WTC11 (cell line): Measurements from ENCODE around the gene OR51B5. TPM values are rescaled to one million over a fixed set of nuclear protein-coding genes. Genes with fewer than 3 reads are reported as not detected.

Experiments
- ATAC-seq: fragments of 200-7000 bp; cut with Tn5 transposase; 2 replicates; pipeline ENCODE4 v1.10.0; 2021; ENCODE audit warnings: mild to moderate bottlenecking, moderate library complexity
- Bru-seq: library from RNA; stranded (reverse); fragments of 400-500 nt; gene quantifications from one replicate; lab custom pipeline; 2021; lab: Mats Ljungman, UMichigan
- CTCF ChIA-PET: fragments of 300-600 bp; sonication (Branson Sonifier 250); formaldehyde crosslinking; loops from one replicate; lab custom pipeline; 2021; ENCODE audit warnings: antibody characterized with exemption; lab: Charles Lee
- POLR2A ChIA-PET: fragments of 350-600 bp; sonication (Branson Sonifier 250); formaldehyde crosslinking; loops from one replicate; lab custom pipeline; 2021; ENCODE audit warnings: antibody characterized with exemption; lab: Charles Lee
- DNase-seq: peaks from one replicate; pipeline ENCODE4 v3.0.0; 2021; ENCODE audit warnings: low spot score
- H3K27ac Mint-ChIP-seq: 2 replicates; pipeline ENCODE4 v1.8.0; 2021; ENCODE audit warnings: mixed read lengths
- H3K27me3 Mint-ChIP-seq: 2 replicates; pipeline ENCODE4 v1.8.0; 2021; ENCODE audit warnings: low read depth, mild to moderate bottlenecking, moderate library complexity, mixed read lengths
- H3K36me3 Mint-ChIP-seq: 2 replicates; pipeline ENCODE4 v1.8.0; 2021; ENCODE audit warnings: mixed read lengths
- H3K4me1 Mint-ChIP-seq: 2 replicates; pipeline ENCODE4 v1.8.0; 2022; ENCODE audit warnings: mixed read lengths
- H3K4me3 Mint-ChIP-seq: 2 replicates; pipeline ENCODE4 v1.8.0; 2021; ENCODE audit warnings: mild to moderate bottlenecking, moderate library complexity, mixed read lengths
- H3K9me3 Mint-ChIP-seq: 2 replicates; pipeline ENCODE4 v1.8.0; 2021; ENCODE audit warnings: mixed read lengths
- AFF4 ChIP-seq: sonication (generic); formaldehyde crosslinking; IDR thresholded peaks from 2 replicates; pipeline ENCODE4 v1.8.1; 2023; ENCODE audit warnings: mild to moderate bottlenecking, missing genetic modification reagents, borderline replicate concordance
- AR ChIP-seq: fragments of 250-450 bp; sonication (Bioruptor Pico); IDR thresholded peaks from 2 replicates; pipeline ENCODE4 v1.9.0; 2021; ENCODE audit warnings: mild to moderate bottlenecking
- CBFB ChIP-seq: sonication (generic); formaldehyde crosslinking; IDR thresholded peaks from 2 replicates; pipeline ENCODE4 v1.8.1; 2022; ENCODE audit warnings: mild to moderate bottlenecking, low read depth, missing genetic modification reagents
- E2F4 ChIP-seq: sonication (generic); formaldehyde crosslinking; IDR thresholded peaks from 2 replicates; pipeline ENCODE4 v1.8.1; 2022; ENCODE audit warnings: low read depth, mild to moderate bottlenecking, moderate library complexity, missing genetic modification reagents, borderline replicate concordance
- E2F5 ChIP-seq: sonication (generic); formaldehyde crosslinking; IDR thresholded peaks from 2 replicates; pipeline ENCODE4 v1.8.1; 2022; ENCODE audit warnings: mild to moderate bottlenecking, moderate library complexity, missing genetic modification reagents
- FOXJ3 ChIP-seq: sonication (generic); formaldehyde crosslinking; IDR thresholded peaks from 2 replicates; pipeline ENCODE4 v1.9.0; 2021; ENCODE audit warnings: missing genetic modification reagents, mild to moderate bottlenecking, borderline replicate concordance
- FOXK1 ChIP-seq: sonication (generic); formaldehyde crosslinking; IDR thresholded peaks from 2 replicates; pipeline ENCODE4 v1.8.0; 2022; ENCODE audit warnings: mild to moderate bottlenecking, moderate library complexity, missing genetic modification reagents
- GRHL2 ChIP-seq: fragments of 250-450 bp; sonication (Bioruptor Pico); IDR thresholded peaks from 2 replicates; pipeline ENCODE4 v1.8.0; 2022; ENCODE audit warnings: mild to moderate bottlenecking, moderate library complexity; ENCODE audit not compliant: insufficient replicate concordance, severe bottlenecking
- KAT7 ChIP-seq: sonication (generic); formaldehyde crosslinking; IDR thresholded peaks from 2 replicates; pipeline ENCODE4 v1.8.1; 2023; ENCODE audit warnings: missing genetic modification reagents, mild to moderate bottlenecking, borderline replicate concordance
- NFYB ChIP-seq: sonication (generic); formaldehyde crosslinking; conservative IDR thresholded peaks from 2 replicates; pipeline ENCODE4 v1.8.0; 2022; ENCODE audit warnings: low read depth, missing genetic modification reagents
- NR1H2 ChIP-seq: sonication (generic); formaldehyde crosslinking; IDR thresholded peaks from 2 replicates; pipeline ENCODE4 v1.9.0; 2021; ENCODE audit warnings: mild to moderate bottlenecking, moderate library complexity, missing genetic modification reagents
- PRRX2 ChIP-seq: fragments of 250-450 bp; sonication (Bioruptor Pico); IDR thresholded peaks from 2 replicates; pipeline ENCODE4 v1.8.0; 2021; ENCODE audit warnings: mild to moderate bottlenecking
- STAT6 ChIP-seq: sonication (generic); formaldehyde crosslinking; conservative IDR thresholded peaks from 2 replicates; pipeline ENCODE4 v1.8.1; 2023; ENCODE audit warnings: mild to moderate bottlenecking, low read depth, missing genetic modification reagents, moderate library complexity
- ZBTB21 ChIP-seq: sonication (generic); formaldehyde crosslinking; IDR thresholded peaks from 2 replicates; pipeline ENCODE4 v1.8.1; 2023; ENCODE audit warnings: mild to moderate bottlenecking, missing genetic modification reagents, borderline replicate concordance
- ZNF232 ChIP-seq: sonication (generic); formaldehyde crosslinking; IDR thresholded peaks from 2 replicates; pipeline ENCODE4 v1.8.0; 2022; ENCODE audit warnings: mild to moderate bottlenecking, missing genetic modification reagents
- long read RNA-seq, 3 experiments: library from RNA in 1 of 3; library from capped mRNA in 1 of 3; library from polyadenylated mRNA in 1 of 3; unstranded in 2 of 3; stranded (forward) in 1 of 3; transcript quantifications; one replicate each; pipeline ENCODE4 v2.0.0, GENCODE V29; 2021
- total RNA-seq: library from RNA; stranded (reverse); gene quantifications from 3 replicates; pipeline ENCODE4 v1.2.3, GENCODE V29; 2021
- TF ChIP-seq, protein P1 (sequence below): fragments of 250-450 bp; sonication (Bioruptor Pico); IDR thresholded peaks from 2 replicates; pipeline ENCODE4 v1.8.0; 2021; ENCODE audit warnings: mild to moderate bottlenecking
- TF ChIP-seq, protein P2 (sequence below): sonication (generic); formaldehyde crosslinking; IDR thresholded peaks from 2 replicates; pipeline ENCODE4 v1.8.0; 2022; ENCODE audit warnings: mild to moderate bottlenecking, missing genetic modification reagents
- TF ChIP-seq, protein P3 (sequence below): sonication (generic); formaldehyde crosslinking; IDR thresholded peaks from 2 replicates; pipeline ENCODE4 v1.8.0; 2022; ENCODE audit warnings: mild to moderate bottlenecking, missing genetic modification reagents

The OR51B5 gene, protein sequence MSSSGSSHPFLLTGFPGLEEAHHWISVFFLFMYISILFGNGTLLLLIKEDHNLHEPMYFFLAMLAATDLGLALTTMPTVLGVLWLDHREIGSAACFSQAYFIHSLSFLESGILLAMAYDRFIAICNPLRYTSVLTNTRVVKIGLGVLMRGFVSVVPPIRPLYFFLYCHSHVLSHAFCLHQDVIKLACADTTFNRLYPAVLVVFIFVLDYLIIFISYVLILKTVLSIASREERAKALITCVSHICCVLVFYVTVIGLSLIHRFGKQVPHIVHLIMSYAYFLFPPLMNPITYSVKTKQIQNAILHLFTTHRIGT
- total RNA-seq = 0.26 to 0.37 TPM in 2 of 3 replicates, not detected in the other
- Bru-seq, nascent RNA = not detected
- long read RNA-seq, experiment 1 = 0 reads
- long read RNA-seq, experiment 2 = 0 reads
- long read RNA-seq, experiment 3, partial matches to known transcripts = 0 of 1 reads
- long read RNA-seq, experiment 3, other reads (novel, unspliced or antisense) = 1 of 1 reads

- no peak for ATAC-seq
- CTCF ChIA-PET = no interaction called here
- no peak for TF ChIP-seq NFYB (CRISPR knock-in tag)
- TF ChIP-seq, protein P1, sequence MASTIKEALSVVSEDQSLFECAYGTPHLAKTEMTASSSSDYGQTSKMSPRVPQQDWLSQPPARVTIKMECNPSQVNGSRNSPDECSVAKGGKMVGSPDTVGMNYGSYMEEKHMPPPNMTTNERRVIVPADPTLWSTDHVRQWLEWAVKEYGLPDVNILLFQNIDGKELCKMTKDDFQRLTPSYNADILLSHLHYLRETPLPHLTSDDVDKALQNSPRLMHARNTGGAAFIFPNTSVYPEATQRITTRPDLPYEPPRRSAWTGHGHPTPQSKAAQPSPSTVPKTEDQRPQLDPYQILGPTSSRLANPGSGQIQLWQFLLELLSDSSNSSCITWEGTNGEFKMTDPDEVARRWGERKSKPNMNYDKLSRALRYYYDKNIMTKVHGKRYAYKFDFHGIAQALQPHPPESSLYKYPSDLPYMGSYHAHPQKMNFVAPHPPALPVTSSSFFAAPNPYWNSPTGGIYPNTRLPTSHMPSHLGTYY (CRISPR knock-in tag) = no peak
- TF ChIP-seq FOXK1 (CRISPR knock-in tag) = no peak
- TF ChIP-seq ZBTB21 (CRISPR knock-in tag) = no peak
- TF ChIP-seq, protein P2, sequence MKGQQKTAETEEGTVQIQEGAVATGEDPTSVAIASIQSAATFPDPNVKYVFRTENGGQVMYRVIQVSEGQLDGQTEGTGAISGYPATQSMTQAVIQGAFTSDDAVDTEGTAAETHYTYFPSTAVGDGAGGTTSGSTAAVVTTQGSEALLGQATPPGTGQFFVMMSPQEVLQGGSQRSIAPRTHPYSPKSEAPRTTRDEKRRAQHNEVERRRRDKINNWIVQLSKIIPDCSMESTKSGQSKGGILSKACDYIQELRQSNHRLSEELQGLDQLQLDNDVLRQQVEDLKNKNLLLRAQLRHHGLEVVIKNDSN (CRISPR knock-in tag) = no peak
- TF ChIP-seq CBFB (CRISPR knock-in tag) = no peak
- TF ChIP-seq E2F4 (CRISPR knock-in tag) = no peak
- no peak for TF ChIP-seq AFF4 (CRISPR knock-in tag)
- no peak for TF ChIP-seq E2F5 (CRISPR knock-in tag)
- TF ChIP-seq NR1H2 (CRISPR knock-in tag) = no peak
- no peak for TF ChIP-seq ZNF232 (CRISPR knock-in tag)
- TF ChIP-seq FOXJ3 (CRISPR knock-in tag) = no peak
- no peak for TF ChIP-seq GRHL2 (CRISPR knock-in tag)
- TF ChIP-seq, protein P3, sequence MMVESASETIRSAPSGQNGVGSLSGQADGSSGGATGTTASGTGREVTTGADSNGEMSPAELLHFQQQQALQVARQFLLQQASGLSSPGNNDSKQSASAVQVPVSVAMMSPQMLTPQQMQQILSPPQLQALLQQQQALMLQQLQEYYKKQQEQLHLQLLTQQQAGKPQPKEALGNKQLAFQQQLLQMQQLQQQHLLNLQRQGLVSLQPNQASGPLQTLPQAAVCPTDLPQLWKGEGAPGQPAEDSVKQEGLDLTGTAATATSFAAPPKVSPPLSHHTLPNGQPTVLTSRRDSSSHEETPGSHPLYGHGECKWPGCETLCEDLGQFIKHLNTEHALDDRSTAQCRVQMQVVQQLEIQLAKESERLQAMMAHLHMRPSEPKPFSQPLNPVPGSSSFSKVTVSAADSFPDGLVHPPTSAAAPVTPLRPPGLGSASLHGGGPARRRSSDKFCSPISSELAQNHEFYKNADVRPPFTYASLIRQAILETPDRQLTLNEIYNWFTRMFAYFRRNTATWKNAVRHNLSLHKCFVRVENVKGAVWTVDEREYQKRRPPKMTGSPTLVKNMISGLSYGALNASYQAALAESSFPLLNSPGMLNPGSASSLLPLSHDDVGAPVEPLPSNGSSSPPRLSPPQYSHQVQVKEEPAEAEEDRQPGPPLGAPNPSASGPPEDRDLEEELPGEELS (CRISPR knock-in tag) = no peak
- no peak for TF ChIP-seq AR (CRISPR knock-in tag)
- TF ChIP-seq KAT7 = no peak
- no peak for TF ChIP-seq STAT6 (CRISPR knock-in tag)
- no peak for TF ChIP-seq PRRX2 (CRISPR knock-in tag)
Observed at GRCh38 chr11:5343474-5344335, at the start of gene OR51B5. TSS of gene OR51B5 (minus strand) at chr11:5343524. CDS start at chr11:5343524, 0 bp downstream.

More at GRCh38 chr11:5343474-5344335, at the start of gene OR51B5:
- no peak within 1 kb of the TSS; the same call in 1 of the 2 replicates for H3K27ac Mint-ChIP-seq
- no peaks in the 10 kb centered on the region for H3K9me3 Mint-ChIP-seq
- POLR2A ChIA-PET = no interaction called here
- H3K27me3 Mint-ChIP-seq = no peaks in the 10 kb centered on the region; the same call in 1 of the 2 replicates
- H3K4me1 Mint-ChIP-seq = peaks cover 21% of the 10 kb centered on the region
- no peaks in the 10 kb centered on the region for H3K36me3 Mint-ChIP-seq
- no peak within 1 kb of the TSS for H3K4me3 Mint-ChIP-seq
- DNase-seq = no peak
